Measurements from ENCODE around the gene CFAP74. TPM values are rescaled to one million over a fixed set of nuclear protein-coding genes. Genes with fewer than 3 reads are reported as not detected.
A peak's percentile ranks its signal among the peaks of the same experiment; 100 is the strongest.

CFAP74 gene
- total and polyA plus RNA-seq, 2 of the 13 experiments (the other 11 are each of a cell fraction or from before 2014, with no cell fraction given) = 0.27 to 0.62 TPM

GRCh38 chr1:1891349-1892078, 112.1 kb downstream of the CFAP74 start (continued):
- TF ChIP-seq ZFP1 (CRISPR knock-in tag; IDR thresholded peaks at IDR 0.05) = no peak
- peak; percentile 63; the same call in 1 of the 2 replicates for TF ChIP-seq GABPB1 (CRISPR knock-in tag; IDR thresholded peaks at IDR 0.05)
- no peak for TF ChIP-seq ZBTB25 (CRISPR knock-in tag; IDR thresholded peaks at IDR 0.05)
- TF ChIP-seq ZBTB34 (CRISPR knock-in tag; IDR thresholded peaks at IDR 0.05) = peak; percentile 42; the same call in 1 of the 2 replicates
- TF ChIP-seq E2F2 (CRISPR knock-in tag; IDR thresholded peaks at IDR 0.05; ENCODE audit: borderline replicate concordance) = no peak
- TF ChIP-seq RBM39 (IDR thresholded peaks at IDR 0.05; ENCODE audit: low read depth, low read length, poor library complexity, severe bottlenecking) = peak; percentile 28
- TF ChIP-seq KDM2A (CRISPR knock-in tag; IDR thresholded peaks at IDR 0.05; ENCODE audit: borderline replicate concordance, low read depth) = peak; percentile 44
- peak; percentile 73 for TF ChIP-seq ZNF710 (CRISPR knock-in tag; IDR thresholded peaks at IDR 0.05; ENCODE audit: borderline replicate concordance)
- no peak for TF ChIP-seq ZNF251 (CRISPR knock-in tag; IDR thresholded peaks at IDR 0.05)
- peak; percentile 67 for TF ChIP-seq RXRA (CRISPR knock-in tag; IDR thresholded peaks at IDR 0.05)
- no peak for TF ChIP-seq NKX3-1 (CRISPR knock-in tag; IDR thresholded peaks at IDR 0.05)
- TF ChIP-seq THYN1 (CRISPR knock-in tag; IDR thresholded peaks at IDR 0.05; ENCODE audit: borderline replicate concordance, low read depth) = no peak
- TF ChIP-seq MIXL1 (CRISPR knock-in tag; IDR thresholded peaks at IDR 0.05) = no peak
- TF ChIP-seq ZFP36L1 (CRISPR knock-in tag; IDR thresholded peaks at IDR 0.05) = 0 out of 2 replicates have a peak, but pooled peaks have one; percentile 63
- TF ChIP-seq ZBTB42 (CRISPR knock-in tag; IDR thresholded peaks at IDR 0.05) = peak; percentile 34; the same call in 1 of the 2 replicates
- TF ChIP-seq ZKSCAN1 (IDR thresholded peaks at IDR 0.05; ENCODE audit: low read length) = no peak
- no peak for TF ChIP-seq ZNF143 (CRISPR knock-in tag; IDR thresholded peaks at IDR 0.05)

Measured in HepG2 (cell line).